NCI-H226 (cell line): ENCODE measurements around the gene HSD17B11.
"Not testable (repeated sequence)": the region's sequence is repeated elsewhere in the genome, so short reads cannot be mapped to it uniquely, and the experiment has no call there.

ENCODE experiments used
- DNase-seq: peaks from one replicate; pipeline ENCODE4 v3.0.0-alpha.2; 2015

HSD17B11 gene, protein sequence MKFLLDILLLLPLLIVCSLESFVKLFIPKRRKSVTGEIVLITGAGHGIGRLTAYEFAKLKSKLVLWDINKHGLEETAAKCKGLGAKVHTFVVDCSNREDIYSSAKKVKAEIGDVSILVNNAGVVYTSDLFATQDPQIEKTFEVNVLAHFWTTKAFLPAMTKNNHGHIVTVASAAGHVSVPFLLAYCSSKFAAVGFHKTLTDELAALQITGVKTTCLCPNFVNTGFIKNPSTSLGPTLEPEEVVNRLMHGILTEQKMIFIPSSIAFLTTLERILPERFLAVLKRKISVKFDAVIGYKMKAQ

DNA sequence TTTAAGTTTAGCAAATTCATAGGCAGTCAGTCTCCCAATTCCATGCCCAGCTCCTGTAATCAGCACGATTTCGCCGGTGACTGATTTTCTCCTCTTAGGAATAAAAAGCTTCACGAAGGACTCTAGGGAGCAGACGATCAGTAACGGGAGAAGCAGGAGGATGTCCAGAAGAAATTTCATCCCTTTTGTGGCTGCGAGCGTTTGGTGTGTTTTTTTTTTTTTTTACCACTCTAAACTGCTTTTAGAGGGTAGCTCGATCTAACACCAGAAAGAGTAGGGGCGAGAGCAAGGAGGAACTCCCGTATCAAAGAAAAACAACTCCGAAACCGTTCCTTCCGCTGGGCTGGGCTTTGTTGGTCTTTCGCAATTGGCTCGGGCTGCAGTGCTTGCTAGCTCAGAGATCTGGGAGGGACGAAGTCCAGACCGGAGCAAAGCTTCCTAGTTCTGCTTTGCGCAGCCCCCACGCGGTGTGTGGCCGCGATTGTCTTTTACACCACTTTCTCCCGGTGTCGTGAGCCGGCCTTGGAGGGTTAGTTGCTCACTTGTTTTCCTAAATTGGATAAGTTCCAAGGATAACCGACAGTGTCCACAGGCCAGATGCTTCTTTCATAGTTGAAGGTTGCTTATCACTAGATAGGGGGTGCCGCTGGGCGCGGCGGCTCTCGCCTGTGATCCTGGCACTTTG is at the start of gene HSD17B11:
Gene HSD17B11 (minus strand): TSS at position 298 of the 685 bp plus-strand sequence. CDS start 118 bp downstream, at position 180.
- DNase-seq: peak; percentile 84

DNA sequence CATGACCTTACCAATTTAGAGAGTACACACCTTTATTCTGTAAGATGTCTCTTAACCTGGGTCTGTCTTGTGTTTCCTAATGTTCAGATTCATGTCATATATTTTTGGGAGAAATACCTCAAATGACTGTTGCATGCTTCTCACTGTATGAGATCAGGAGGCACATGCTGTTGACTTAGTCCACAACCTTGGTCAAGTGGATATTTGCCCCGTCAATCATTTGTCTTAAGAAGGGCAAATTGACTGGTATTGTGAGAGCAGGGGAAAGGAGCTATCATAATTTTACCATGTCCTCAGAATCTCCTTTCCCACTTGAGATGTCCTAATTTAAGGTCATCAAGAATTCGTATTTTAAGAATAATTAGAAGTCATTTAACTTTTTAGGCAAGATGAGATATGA is 42.4 kb upstream of the HSD17B11 start:
- DNase-seq: no peak

DNA sequence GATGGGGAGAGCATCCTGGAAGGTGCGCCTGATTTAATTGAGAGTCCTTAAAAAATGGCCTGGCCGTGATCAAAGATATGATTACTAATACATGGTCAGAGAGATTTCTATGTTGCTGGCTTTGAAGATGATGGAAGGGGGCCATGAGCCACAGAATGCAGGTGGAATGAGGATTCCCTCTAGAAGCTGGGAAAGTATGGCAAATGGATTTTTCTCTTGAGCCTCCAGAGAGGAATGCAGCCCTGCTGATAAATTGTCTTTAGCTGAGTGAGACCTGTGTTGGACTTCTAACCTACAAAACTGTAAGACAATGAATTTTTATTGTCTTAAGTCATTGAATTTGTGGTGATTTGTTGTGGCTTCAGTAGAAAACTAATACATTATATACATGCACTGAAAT is 39.0 kb upstream of the HSD17B11 start:
- no peak for DNase-seq

DNA sequence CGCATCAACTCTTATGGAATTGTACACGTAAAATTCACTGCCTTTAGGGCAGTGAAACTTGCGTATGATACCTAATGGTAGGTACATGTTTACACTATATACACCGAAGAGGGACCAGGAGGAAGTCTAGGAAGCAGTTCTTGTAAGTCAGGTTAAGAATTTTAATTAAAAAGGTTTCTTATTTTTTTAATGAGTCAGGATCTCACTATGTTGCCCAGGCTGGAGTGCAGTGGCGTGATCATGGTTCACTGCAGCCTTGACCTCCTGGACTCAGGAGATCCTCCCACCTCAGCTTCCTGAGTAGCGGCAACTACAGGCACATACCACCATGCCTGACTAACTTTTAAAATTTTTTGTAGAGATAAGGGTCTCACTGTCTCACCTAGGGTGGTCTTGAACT is 38.0 kb upstream of the HSD17B11 start:
- DNase-seq: no peak

DNA sequence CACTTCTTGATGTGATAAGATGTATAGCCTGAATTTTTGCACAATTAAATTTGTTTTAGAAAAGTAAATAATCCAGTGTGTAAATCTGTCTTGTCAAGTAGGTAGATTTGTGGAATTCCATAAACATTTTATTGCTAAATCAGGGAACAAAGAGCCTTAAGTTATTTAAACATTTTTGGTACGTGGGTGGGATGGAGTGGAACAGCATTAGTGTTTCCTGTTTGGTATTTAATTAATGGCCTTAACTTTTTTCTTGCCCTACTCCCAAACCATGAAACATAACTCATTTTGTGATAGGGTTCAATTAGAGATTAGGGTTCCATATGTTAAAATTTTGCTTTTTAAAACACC is 36.5 kb upstream of the HSD17B11 start:
- no peak for DNase-seq

DNA sequence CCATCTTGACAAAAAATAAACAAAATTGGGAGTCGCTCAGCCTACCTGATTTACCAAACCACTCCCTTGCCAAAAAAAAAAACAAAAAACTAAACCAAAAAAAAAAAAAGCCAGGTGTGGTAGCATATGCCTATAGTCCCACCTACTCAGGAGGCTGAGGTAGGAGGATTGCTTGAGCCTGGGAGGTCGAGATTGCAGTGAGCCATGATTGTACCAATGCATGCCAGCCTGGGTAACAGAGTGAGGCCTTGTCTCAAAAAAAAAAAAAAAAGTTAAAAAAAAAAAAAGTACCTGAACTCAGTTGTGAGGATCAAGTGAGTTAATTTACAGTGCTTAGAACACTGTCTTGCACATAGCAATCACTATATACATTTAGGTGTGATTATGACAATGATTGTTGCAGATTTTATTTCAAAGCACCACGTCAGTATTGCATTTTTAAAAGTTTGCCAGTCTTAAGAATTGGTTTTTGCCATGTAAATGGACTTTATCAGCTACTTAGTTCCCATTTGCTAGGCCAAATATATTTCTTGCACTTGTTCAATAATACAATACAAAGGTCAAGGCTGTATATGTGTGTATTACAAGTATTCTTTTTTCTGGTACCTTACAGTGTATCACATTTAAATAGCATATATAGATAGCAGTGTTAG is 36.0 kb upstream of the HSD17B11 start:
- no peak for DNase-seq

DNA sequence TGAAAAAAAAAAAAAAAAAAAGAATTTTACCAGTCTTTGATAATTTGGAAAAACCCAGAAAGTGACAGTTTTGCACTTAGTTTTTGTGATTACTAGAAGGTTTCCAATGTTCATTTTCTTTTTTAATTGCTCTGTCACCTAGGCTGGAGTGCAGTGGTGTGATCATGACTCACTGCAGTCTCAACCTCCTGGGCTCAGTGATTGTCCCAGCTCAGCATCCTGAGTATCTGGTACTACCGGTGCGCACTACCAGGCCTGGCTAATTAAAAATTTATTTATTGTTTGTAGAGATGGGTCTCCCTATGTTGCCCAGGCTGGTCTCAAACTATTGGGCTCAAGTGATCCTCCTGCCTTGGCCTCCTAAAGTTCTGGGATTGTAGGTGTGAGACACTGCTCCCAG is 34.7 kb upstream of the HSD17B11 start:
- DNase-seq: no peak

DNA sequence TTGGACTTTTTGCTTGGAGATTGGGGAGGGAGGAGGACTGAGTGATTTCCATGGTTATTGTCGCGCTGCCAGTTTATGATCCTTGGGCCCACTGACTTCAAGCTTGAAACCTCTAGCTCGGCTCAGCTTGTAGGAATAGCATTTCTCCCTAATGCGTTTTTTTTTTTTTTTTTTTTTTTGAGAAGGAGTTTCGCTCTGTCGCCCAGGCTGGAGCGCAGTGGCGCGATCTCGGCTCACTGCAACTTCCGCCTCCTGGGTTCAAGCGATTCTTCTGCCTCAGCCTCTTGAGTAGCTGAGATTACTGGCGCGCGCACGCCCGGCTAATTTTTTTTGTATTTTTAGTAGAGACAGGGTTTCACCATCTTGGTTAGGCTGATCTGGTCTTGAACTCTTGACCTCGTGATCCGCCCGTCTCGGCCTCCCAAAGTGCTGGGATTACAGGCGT is 33.1 kb upstream of the HSD17B11 start:
- not testable (repeated sequence) for DNase-seq

DNA sequence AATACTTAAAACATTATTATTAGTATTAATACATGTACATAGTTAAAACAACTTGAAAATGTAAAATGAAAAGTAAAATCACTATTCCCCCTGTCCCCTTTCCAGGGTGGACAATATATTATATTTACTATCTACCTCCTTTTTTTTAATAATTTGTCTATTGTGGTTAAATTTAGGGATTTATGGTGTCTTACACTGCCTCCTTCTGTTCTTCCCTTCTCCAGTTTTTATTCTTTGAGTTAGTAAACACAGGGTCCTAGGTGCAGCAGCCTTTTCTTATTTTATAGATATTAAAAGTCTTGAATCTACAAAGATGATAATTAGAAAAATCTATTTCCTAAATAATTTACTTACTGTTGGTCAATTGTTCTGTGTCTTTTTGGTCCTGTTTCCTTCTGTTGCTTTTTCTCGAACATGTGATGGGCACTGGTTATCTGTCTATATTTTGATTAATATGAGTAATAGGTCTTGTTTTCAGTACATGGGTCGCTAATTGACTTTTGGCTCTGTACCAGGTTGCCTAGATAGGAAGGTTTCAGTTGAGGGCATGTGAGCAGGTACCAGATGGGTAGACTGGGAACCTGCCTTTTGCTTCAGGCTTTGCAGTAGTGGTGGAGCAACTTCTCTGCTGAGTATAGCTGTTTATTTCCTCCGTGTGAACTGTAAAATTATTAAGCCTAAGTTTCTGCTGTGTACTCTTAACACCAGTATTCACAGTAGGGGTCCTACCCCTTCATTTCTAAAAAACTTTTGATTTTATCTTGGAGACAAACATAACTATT is 32.5 kb upstream of the HSD17B11 start:
- DNase-seq: no peak

DNA sequence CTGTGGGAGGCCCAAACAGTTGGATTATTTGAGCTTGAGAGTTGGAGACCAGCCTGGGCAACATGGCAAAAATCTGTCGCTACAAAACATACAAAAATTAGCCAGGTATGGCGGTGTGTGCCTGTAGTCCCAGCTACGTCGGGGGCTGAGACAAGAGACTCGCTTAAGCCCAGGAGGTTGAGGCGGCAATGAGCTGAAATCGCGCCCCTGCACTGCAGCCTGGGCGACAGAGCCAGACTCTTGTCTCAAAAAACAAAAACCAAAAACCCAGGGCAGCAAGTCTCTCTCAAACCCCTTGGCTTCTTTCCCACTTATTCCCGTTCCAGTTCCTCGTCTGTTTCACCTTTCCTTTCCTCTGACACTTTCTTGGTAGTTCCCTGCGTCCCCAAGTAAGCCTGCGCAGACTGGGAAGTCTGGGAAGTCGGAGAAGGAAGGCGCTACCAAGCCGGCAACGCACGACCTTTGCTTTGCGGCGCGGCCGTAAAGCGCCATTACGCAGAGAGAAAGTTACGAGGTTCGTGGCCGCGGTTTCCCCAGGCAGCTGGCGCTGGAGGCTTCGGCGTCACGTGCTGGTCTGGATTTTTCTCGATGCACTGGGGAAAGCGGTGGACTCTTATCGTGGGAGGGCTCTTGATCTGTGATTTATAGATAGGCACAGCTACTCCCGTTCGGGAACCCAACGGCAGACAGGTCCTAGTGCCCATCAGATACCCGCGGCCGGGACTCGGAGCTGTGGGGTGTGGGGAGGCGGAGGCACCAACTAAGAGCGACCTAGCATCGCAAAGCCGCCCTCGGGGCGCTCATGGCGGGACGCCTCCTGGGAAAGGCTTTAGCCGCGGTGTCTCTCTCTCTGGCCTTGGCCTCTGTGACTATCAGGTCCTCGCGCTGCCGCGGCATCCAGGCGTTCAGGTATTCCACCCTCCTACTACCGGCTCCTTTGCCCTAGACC is 31.4 kb upstream of the HSD17B11 start, which contains the start of gene NUDT9:
Gene NUDT9 (plus strand): TSS at position 470 of the 949 bp plus-strand sequence. CDS start 333 bp downstream, at position 803.
- DNase-seq: peak; percentile 97

DNA sequence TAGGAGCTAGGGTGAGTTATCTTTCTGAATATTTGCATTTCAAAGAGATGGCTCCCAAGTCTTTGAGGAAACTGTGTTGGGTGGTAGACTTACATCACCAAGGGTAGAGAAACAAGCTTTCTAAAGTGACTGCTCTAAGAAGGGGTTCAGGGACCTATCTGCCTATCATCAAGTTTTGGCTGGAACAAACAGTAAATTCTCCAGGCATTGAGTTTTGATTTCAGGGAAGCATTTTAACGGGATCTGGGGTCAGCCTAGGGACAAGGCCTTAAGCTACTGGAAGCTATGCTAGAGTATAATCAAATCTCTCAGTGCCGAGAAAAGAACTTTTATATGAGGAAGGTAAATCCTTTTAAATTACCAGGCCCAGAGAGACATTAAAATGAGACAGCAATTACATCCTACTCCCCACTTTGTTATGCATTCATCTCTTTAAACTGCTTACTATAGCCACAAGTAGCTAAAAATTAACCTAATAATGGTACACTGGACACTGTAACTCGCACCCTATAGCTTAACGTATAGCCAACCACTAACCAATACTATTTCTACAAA is 29.4 kb upstream of the HSD17B11 start:
- DNase-seq: no peak

DNA sequence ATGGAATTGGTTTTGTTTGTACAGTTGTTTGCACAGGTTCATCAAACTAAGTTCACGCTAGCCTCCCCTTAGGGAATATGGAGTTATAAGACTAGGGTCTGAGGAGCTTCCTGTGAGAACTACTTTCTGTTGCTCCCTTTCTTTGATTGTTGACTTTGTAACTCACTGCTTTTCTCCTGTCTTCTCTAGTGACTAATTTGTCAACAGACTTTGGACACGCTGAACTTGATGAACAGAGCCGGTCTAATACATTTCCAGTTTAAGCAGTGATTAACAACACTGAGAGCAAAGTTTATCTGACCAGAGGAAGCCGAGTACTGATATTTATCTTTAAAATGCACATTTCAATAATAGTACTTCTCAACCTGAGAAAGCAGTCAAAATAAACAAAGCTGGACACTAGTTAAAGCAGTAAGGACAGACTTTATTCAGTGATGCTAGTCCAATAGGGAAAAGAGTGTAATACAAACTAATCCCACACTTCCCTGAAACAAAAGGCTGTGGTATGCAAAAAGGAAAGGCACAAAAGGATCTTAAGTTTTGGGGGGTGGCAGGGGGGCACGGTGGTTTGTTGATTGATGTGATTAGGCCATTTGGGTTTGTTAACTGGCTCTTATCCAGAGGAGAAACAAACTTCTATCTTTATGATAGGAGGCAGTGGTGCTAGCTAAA is 28.7 kb upstream of the HSD17B11 start:
- no peak for DNase-seq

DNA sequence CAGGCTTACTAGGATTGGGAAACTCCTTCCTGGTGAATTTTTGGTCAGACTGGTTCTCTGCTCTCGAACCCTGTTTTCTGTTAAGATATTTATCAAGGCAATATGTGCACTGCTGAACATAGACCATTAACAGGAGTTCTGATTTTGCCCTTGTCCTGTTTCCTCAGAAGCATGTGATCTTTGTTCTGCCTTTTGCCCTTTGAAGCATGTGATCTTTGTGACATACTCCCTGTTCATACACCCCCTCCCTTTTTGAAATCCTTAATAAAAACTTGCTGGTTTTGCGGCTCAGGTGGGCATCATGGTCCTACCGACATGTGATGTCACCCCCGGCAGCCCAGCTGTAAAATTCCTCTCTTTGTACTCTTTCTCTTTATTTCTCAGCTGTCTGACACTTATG is 27.4 kb upstream of the HSD17B11 start:
- not testable (repeated sequence) for DNase-seq

DNA sequence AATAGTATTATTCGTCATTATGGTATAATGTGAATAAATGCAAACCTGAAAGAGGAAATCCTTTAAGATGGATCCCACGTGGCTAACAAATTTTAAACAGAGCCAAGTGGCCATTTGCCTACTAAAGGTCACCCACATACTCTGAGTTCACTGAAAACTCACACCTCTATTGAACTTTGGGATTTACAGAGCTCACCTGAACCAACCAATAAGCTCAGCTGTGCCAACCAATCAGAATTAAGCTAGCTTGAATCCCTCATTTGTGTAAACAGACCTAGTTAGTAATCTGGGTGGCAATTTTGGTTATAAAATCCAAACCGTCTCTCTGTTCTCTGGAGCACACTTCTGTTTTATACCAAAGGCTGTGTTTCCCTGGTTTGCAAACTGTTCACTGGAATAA is 26.0 kb upstream of the HSD17B11 start:
- DNase-seq: no peak

DNA sequence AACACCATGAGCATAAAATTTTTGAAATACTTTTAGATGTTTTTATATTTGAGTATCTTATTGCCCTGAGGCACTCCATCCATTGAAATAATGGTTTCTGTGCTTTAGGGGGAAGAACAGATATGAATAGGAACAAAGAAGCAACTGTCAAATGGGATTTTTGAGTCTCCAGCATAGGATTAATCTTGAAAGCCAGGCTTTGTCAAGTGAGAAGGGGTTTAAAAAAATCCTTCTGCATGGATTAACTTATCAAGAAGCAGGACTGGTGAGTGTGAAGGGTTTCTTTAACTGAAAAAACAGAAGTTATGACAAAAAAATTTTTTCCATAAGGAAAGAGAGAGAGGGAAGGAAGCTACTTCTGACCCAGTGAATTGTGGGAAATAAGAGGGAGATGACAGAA is 23.8 kb upstream of the HSD17B11 start:
- no peak for DNase-seq

DNA sequence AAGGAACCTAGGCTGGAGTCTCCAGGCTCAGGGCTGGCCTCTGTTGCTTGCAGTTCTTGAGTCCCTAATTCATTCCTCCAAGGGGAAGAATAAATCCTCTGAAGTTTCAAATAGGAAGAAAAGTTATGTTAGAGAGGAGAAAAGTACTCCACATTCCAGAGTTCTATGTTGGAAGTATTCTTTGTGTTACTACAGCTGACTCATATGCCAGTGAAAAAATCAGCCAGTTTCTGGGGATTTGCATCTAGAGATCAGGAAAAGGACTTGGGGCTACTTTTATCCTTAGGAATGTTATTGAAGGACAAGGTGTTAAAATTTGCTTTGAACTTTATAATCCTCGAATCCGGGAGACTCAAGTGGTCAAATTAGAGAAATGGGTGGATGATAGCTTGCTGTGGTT is 19.7 kb upstream of the HSD17B11 start:
- DNase-seq: peak; percentile 30

DNA sequence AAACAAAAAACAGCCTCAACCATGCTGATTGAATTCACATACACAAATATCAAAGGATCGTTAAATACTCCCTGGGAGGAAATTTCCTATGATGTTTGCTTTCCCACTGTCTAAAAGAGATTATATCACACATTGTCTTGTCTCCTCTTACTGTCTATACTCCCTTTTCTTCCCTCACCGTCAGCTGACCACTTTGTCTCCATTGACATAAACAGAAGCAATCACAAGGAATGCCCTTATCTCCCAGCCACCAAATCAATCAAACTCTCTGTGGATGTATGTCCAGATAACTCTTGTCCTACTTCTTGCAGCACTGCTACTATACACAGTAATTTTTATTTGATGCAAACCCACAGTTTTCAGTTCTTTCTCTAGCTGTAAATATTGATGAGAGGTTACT is 19.2 kb upstream of the HSD17B11 start:
- peak; percentile 70 for DNase-seq

DNA sequence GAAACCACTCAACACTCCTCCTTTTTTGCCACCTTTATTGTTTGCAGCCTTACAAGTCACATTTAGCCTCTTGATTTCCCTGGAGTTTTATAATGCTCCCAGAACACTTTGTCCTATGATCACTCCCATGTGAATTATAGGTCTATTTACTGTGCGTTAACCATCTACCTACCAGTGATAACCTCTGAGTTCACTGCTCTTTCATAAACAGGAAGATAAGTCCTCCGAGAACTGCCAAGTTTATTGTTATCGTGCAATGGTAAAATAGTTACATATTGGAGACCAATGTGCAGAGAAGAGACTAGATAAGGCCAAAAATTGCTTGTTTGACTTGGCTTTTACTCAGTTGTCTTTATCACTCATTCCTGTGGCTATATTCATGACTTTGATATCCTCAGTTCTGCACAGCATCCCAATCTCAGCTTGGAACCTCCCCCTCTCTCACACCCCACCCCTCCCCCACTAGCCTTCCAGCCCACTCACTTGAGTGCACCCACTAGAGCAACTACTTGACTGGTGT is 18.5 kb upstream of the HSD17B11 start:
- peak; percentile 78 for DNase-seq

DNA sequence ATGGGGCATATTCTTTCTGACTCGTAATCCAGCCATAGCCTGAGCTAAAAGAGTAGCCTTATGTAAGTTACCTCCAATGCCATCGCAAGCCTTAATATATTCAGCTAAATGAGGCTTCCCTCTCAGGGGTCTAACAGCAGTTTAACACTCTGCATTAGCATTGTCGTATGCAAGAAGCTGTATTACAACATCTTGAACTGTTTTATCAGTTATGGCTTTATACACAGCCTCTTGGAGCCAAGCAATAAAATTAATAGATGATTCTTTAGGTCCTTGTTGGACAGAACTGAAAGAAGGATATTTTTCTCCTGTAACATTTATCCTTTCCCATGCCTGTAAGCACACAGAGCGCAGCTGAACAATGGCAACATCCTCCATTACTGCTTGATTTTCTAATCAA is 15.9 kb upstream of the HSD17B11 start:
- not testable (repeated sequence) for DNase-seq

DNA sequence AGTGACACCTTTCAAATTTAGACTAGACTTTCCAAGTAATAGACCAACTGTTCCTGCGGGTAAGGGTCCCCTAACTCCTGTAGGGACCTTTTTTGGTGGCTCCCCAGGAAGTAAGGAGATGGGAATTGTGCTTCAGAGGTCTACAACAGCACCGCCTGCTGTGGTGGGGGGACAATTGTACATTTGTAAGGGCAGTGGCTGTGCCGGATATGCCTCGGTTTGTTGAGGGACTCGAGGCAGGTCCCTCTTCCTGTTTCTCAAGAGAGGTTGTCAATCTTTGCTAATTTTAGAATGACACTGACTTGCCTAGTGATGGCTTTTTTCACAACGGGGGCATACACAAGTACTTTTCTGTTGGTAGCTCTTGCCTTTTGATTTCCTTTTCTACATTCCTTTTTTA is 15.5 kb upstream of the HSD17B11 start:
- DNase-seq: no peak
